HepG2 (cell line): ENCODE data around the gene RFFL. TPM values are rescaled to one million over a fixed set of nuclear protein-coding genes. Genes with fewer than 3 reads are reported as not detected.

Experiments
- CEBPB ChIP-seq: IDR thresholded peaks from 2 replicates; pipeline ENCODE4 v1.6.1; 2011; ENCODE audit warnings: low read depth, low read length, improper control_type of control experiment, borderline replicate concordance
- ERF ChIP-seq: IDR thresholded peaks from 2 replicates; pipeline ENCODE4 v1.6.1; 2018; ENCODE audit warnings: missing biosample characterization, missing genetic modification reagents
- ESRRA ChIP-seq: sonication (generic); formaldehyde crosslinking; IDR thresholded peaks from 2 replicates; pipeline ENCODE4 v1.5.1; 2020; ENCODE audit warnings: mild to moderate bottlenecking, low read depth, missing genetic modification reagents
- HMGXB3 ChIP-seq: sonication (generic); formaldehyde crosslinking; IDR thresholded peaks from 2 replicates; pipeline ENCODE4 v1.4.0; 2020; ENCODE audit warnings: missing genetic modification reagents, borderline replicate concordance
- JUNB ChIP-seq: sonication (generic); formaldehyde crosslinking; IDR thresholded peaks from 2 replicates; pipeline ENCODE4 v1.8.0; 2022; ENCODE audit warnings: missing genetic modification reagents, mild to moderate bottlenecking, borderline replicate concordance
- KLF12 ChIP-seq: sonication (generic); formaldehyde crosslinking; IDR thresholded peaks from 2 replicates; pipeline ENCODE4 v1.4.0; 2020; ENCODE audit warnings: missing genetic modification reagents, borderline replicate concordance
- MIER3 ChIP-seq: IDR thresholded peaks from 2 replicates; pipeline ENCODE4 v1.6.1; 2016; ENCODE audit warnings: missing compliant biosample characterization, borderline replicate concordance
- MTA3 ChIP-seq: sonication (generic); formaldehyde crosslinking; IDR thresholded peaks from 2 replicates; pipeline ENCODE4 v1.4.0; 2020; ENCODE audit warnings: missing genetic modification reagents
- NFE2 ChIP-seq: sonication (generic); formaldehyde crosslinking; IDR thresholded peaks from 2 replicates; pipeline ENCODE4 v1.4.0; 2020; ENCODE audit warnings: missing genetic modification reagents
- RAD21 ChIP-seq: fragments of 450-650 bp; formaldehyde crosslinking; IDR thresholded peaks from 2 replicates; pipeline ENCODE4 v1.5.0; 2020; ENCODE audit warnings: mild to moderate bottlenecking
- SNAI1 ChIP-seq: sonication (generic); formaldehyde crosslinking; IDR thresholded peaks from 2 replicates; pipeline ENCODE4 v1.5.0; 2020; ENCODE audit warnings: mild to moderate bottlenecking, missing genetic modification reagents, borderline replicate concordance
- SPEN ChIP-seq: sonication (generic); formaldehyde crosslinking; IDR thresholded peaks from 2 replicates; pipeline ENCODE4 v1.5.1; 2020; ENCODE audit warnings: low read depth, mild to moderate bottlenecking, missing genetic modification reagents
- ZBTB20 ChIP-seq: sonication (generic); formaldehyde crosslinking; IDR thresholded peaks from 2 replicates; pipeline ENCODE4 v1.8.1; 2023; ENCODE audit warnings: missing genetic modification reagents, low read depth, mild to moderate bottlenecking, borderline replicate concordance
- ZHX2 ChIP-seq, 2 experiments: sonication (generic) in 1 of 2; formaldehyde crosslinking in 1 of 2; IDR thresholded peaks; 2 replicates each; pipeline versions ENCODE4 v1.6.1 to v1.9.0; 2014 to 2022; ENCODE audit warnings: antibody characterized with exemption in 1 of 2, borderline replicate concordance in 1 of 2, inconsistent platforms in 1 of 2, low read depth in 1 of 2, missing genetic modification reagents in 1 of 2
- ZKSCAN8 ChIP-seq: IDR thresholded peaks from 2 replicates; pipeline ENCODE4 v1.6.1; 2016; ENCODE audit warnings: borderline replicate concordance, missing genetic modification reagents, missing compliant biosample characterization
- ZUFSP ChIP-seq: sonication (generic); formaldehyde crosslinking; IDR thresholded peaks from 2 replicates; pipeline ENCODE4 v1.9.0; 2021; ENCODE audit warnings: missing genetic modification reagents, mild to moderate bottlenecking, borderline replicate concordance
- polyA plus RNA-seq, 8 experiments: library from polyadenylated mRNA; depleted of rRNA in 3 of 8; stranded (reverse) in 7 of 8; unstranded in 1 of 8; fragments of >200 nt; fragmentation: Illumina TruSeq in 4 of 8; extraction: Trizol in 4 of 8; gene quantifications; 2 replicates each; pipeline versions ENCODE4 v1.2.1 to v1.2.3, GENCODE V29; 2011 to 2016; ENCODE audit warnings: low read depth in 4 of 8, missing spikeins in 1 of 8, mixed read lengths in 1 of 8; ENCODE audit not compliant: insufficient read depth in 1 of 8
- total RNA-seq, 5 experiments: library from RNA; depleted of rRNA; stranded (reverse); fragments of >200 nt; fragmentation: Illumina TruSeq; extraction: Trizol; gene quantifications; 2 replicates each; pipeline ENCODE4 v1.2.3, GENCODE V29; 2016; ENCODE audit warnings: low read depth in 1 of 5

The RFFL gene
- total and polyA plus RNA-seq, 2 of the 13 experiments (the other 11 are each of a cell fraction or from before 2014, with no cell fraction given), result 24.3 to 48.6 TPM

GRCh38 chr17:35063514-35064223 lies at the start of gene RFFL (continued):
- peak; percentile 66; the same call in 1 of the 2 replicates for TF ChIP-seq SPEN (CRISPR knock-in tag)
- peak; percentile 91 for TF ChIP-seq NFE2 (CRISPR knock-in tag)
- no peak for TF ChIP-seq ZUFSP (CRISPR knock-in tag)
- peak; percentile 59; the same call in 1 of the 2 replicates for TF ChIP-seq RAD21 (CRISPR knock-in tag)
- peak; percentile 77; the same call in 1 of the 2 replicates for TF ChIP-seq ZKSCAN8 (CRISPR knock-in tag)
- peak; percentile 92 for TF ChIP-seq MIER3
- TF ChIP-seq ERF (CRISPR knock-in tag), result peak; percentile 77
- peak; percentile 73; the same call in 1 of the 2 replicates for TF ChIP-seq HMGXB3 (CRISPR knock-in tag)
- TF ChIP-seq JUNB (CRISPR knock-in tag), result peak; percentile 88; the same call in 1 of the 2 replicates
- 0 out of 2 replicates have a peak, but pooled peaks have one; percentile 62 for TF ChIP-seq ESRRA
- no peak for TF ChIP-seq MTA3 (CRISPR knock-in tag)
- TF ChIP-seq ZHX2 (IDR thresholded peaks at IDR 0.05; ENCODE audit: low read depth), result peak; percentile 53; the same call in 1 of the 2 replicates
- TF ChIP-seq ZHX2 (CRISPR knock-in tag; IDR thresholded peaks at IDR 0.05; ENCODE audit: borderline replicate concordance), result no peak
- TF ChIP-seq SNAI1 (CRISPR knock-in tag), result 0 out of 2 replicates have a peak, but pooled peaks have one; percentile 32
- TF ChIP-seq ZBTB20 (CRISPR knock-in tag), result peak; percentile 75; the same call in 1 of the 2 replicates
- TF ChIP-seq CEBPB, result peak; percentile 100
- peak; percentile 76; the same call in 1 of the 2 replicates for TF ChIP-seq KLF12 (CRISPR knock-in tag)
